Measurements from ENCODE around the gene TMEM150A.
"Not testable (repeated sequence)": the region's sequence is repeated elsewhere in the genome, so short reads cannot be mapped to it uniquely, and the experiment has no call there.

The TMEM150A gene

DNA sequence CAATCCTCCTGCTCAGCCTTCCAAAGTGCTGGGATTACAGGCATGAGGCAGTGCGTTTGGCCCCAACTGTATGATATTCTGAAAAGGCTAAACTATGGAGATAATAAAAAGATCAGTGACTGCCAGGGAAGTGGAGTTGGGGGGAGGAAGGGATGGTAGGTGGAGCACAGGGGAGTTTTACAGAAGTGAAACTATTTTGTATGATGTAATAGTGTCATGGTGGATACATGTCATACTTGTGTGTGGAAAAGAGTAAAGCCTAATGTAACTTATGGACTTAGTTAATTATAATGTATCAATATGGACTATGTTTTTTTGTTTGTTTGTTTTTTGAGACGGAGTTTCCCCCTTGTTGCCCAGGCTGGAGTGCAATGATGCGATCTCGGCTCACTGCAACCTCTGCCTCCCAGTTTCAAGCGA lies 38.3 kb downstream of the TMEM150A start:
- no peak for DNase-seq (ENCODE audit: low read depth)

DNA sequence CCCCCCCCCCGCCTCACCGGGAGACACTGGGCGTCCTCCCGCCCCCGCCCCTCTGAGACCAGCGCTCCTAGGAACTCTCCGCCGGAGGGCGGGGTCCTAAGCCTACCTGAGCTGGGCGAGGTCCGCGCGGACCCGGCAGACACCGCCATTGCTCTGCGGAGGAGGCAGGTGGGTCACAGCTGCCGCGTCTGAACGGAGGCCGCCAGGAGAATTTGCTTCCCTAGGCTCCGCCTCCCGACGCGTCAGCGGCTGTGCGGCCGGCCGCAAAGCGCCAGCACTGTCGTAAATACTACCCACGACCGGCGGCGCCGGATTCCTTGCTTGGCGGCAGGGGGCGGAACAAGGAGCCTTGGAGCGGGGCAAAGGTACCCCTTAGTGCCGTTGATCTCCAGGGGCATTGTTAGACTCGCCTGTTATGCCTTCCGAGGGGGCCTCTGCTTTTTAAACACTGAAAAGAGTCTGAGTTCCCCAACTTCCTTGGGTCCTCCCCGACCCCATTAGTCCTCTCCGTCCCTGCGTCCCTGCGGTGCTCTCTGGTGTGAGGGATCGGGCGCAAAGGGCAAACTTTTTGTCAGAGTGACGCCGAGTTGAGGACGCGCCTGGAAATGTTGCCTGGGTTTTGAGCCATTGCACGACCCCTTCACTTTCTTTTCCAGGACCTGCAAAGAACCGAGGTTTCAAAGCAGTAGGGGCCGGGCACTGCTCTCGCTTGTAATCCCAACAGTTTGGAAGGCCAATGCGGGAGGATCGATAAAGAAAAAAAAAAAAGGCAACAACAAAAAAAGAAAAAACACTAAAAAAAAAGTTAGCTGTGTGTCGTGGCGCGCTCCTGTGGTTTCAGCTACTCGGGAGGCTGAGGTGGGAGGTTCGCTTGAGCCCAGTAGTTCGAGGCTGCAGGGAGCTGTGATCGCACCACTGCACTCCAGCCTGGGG lies 41.0 kb downstream of the TMEM150A start, which contains the start of gene GGCX:
TSS of gene GGCX (minus strand) at position 214 of the 933 bp plus-strand sequence. CDS start at position 149, 65 bp downstream.
- no peak for DNase-seq (ENCODE audit: low read depth)

DNA sequence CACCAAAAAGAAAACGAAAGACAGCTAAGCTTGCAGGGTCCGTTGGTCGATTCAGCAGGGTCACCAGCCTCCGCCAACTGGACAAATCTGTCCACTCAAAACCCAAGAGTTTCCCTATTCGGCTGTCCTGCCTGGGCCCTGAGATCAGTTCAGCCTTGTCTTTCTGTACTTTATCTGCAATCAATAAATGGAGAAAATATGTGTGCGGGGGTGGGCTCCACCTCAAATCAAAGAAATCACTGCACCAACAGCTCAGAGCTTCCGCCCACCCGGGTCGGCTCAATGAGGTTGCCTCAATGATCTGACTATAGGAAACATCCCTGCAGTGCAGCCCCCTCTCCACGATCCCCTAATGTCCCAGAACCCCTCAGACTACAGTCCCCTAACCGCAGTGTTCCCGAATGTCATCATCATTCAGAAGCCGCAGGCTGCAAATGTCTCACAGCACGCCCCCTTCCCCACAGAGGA lies 41.7 kb downstream of the TMEM150A start:
- DNase-seq (ENCODE audit: low read depth): no peak

DNA sequence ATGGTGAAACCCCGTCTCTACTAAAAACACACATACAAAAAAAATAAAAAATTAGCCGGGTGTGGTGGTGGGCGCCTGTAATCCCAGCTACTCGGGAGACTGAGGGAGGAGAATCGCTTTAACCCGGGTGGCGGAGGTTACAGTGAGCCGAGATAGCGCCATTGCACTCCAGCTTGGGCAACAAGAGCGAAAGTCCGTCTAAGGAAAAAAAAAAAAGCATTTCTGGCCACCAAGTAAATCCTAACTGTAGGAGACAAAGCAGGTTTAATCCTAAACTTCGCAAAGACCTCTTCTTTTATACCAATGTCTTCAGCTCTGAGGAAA lies 42.1 kb downstream of the TMEM150A start:
- DNase-seq (ENCODE audit: low read depth): not testable (repeated sequence)

DNA sequence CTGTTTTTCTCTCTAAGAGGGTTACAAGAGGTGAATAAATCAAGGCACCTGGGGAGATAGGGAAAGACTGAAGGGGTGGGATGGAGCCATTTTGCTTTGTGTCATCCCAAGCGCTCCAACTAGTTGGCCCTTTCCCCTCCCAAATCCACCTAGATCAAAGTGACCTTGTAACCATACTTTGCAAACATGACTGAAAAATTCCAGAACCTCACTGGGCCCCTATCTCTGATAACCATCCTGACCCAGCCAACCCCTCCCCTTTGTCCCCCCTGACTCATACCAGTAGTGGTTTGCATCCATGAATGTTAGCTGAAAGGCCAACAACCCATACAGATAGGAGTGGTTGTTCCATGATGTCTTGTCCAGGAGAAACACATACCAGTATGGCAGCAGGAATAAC lies 44.3 kb downstream of the TMEM150A start:
- DNase-seq (ENCODE audit: low read depth): no peak

DNA sequence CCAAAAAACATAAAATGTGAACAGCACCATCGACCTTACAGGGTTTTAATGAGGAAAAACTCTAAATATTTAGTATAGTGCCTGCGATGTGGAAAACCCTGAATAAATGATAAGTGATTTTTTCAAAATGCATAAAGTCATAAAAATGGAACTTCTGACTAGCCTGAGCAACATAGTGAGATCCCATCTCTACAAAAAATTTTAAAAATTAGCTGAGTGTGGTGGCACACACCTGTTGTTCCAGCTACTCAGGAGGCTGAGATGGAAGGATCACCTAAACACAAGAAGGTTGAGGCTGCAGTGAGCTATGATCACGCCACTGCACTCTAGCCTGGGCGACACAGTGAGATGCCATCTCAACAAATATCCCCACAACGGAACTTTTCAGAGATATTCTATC lies 45.4 kb downstream of the TMEM150A start:
- DNase-seq (ENCODE audit: low read depth): no peak

DNA sequence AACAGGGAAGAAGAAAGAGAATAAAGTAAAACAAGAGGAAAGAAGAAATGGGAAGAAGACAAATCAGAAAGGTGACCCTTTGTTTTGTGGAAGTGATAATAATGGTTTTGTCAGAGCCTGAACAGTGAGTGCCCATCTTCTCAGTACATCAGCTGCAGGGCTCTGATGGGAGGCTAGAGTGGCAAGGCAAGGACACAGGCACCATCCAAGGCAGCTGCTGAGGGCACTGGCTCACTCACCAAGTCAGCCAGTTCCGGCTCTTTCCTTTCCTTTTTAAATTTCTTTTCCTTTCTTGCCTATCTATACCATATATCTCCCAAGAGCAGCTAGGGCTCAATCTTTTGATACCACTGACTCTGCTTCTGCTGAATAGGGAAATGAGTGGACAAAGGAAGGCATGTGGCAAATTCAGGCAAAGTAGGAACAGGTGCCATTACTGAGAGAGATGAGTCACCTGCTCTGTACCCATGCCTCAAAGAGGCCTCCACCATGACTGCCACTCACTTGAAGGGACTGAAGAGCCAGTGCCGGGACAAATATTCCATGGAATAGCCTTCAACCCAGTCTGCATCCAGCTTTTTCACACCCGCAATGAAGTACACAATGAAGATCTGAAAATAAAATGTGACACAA lies 47.4 kb downstream of the TMEM150A start:
- no peak for DNase-seq (ENCODE audit: low read depth)

DNA sequence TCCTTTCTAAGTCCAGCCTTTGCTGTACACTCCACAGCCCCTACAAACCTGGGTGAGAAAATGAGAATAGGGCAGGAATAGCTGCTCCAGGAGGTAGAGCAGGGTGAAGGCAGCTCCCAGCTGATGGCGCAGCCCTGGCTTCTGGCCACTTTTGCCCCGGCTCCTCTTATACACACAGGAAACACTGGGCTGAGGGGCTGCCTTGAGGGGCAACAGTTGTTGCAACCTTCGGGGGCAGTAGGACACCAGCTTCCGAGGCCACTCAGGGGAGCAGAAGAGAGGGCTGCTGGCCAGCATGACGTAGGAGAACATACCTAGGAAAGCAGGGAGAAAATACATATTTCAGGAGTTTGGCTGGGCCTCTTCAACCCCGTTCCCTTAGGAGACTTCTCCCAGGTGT lies 49.3 kb downstream of the TMEM150A start:
- no peak for DNase-seq (ENCODE audit: low read depth)

DNA sequence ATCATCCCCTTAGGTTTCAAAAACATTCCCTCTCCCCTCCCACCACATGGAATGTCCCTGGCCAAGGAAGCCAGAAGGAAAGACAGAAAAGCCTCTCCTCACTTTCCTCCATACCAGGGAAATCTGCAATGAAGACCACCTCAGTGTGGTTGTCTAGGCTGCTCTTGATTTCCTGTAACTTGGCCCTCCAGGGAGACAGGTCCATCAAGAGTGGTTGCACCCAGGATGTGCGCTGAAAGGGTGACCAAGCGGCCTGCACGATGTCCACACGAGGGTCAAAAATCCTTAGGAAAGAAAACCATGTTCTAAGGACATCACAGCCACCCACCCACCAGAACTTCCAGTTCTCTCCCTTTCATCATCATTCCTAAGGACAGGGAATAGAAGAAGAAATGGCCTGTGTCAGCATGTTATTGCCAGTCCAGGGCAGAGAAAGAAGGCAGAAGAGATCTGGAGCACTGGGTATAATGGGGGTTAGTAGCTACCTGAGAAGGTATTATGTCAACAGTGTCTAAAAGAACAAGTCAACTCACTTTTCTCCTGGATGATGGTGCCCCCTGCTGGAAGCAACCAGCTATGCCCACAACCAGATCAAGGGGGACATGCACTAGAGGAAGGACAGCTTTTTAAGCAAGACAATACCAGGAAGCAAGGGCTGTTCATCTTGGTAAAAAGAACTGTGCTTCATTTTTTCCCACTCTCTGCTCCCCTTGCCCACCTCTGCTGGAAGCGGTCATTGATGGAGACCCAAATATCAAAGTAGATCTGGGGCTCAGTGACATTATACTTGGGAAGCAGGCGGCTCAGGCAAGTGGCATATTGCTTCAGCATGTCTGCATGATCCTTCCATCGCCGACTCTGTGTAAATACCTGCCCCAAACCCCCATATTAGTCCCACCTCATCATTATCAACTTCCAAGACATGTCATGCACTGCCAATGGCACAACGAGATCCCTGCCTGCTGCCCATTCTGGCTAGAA lies 50.5 kb downstream of the TMEM150A start:
- no peak for DNase-seq (ENCODE audit: low read depth)

DNA sequence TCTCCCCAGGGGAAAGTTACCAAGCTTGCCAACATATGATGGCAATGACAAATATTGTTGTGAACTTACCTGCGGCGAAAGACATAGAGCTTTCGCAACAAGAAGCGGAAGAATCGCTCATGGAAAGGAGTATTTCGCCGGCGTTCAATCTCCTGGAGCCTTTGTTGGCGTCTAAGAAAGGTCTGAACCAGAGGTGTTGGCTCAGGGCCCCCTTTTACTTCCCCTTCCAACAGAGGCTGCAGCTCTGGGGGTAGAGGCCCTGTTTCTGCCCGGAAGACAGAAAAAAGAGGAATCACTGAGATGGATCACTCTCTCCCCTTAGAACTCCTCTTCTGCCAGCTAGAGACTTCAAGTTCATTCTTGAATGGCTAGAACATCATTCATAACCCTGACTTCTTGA lies 52.0 kb downstream of the TMEM150A start:
- no peak for DNase-seq (ENCODE audit: low read depth)

DNA sequence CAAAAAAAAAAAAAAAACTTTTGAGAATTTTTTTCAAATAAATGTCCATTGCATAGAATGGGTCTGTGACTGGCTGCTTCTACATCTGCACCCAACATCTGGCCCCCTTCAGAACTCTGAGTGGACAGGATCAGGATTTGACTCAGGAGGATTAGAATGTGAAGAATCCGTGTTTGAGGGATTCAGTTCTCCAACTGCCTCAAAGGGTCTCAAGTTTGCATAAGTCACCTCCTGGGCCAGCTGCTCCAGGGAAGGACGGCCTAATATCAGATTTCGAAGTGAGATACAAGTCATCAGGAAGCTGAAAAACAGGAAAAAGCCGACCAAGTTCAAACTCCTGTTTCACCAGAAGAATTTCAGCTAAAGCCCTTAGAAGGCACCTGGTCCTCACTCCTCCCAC lies 52.7 kb downstream of the TMEM150A start:
- DNase-seq (ENCODE audit: low read depth): peak; percentile 98

DNA sequence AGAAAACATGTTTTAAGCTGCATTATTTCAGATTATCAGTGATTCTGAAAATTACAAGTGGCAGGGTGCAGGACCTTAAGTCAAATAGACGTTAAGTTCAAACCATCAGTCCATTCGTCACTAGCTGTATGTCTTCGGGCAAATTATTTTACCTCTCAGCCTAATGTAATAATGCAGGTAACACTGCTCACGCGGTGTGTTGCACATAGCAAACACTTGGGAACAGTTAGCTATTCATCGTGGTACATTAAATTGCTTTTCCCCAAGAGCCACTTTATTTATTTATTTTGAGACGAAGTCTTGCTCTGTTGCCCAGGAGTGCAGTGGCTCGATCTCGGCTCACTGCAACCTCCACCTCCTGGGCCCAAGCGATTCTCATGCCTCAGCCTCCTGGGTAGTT lies 53.4 kb downstream of the TMEM150A start:
- DNase-seq (ENCODE audit: low read depth): no peak

DNA sequence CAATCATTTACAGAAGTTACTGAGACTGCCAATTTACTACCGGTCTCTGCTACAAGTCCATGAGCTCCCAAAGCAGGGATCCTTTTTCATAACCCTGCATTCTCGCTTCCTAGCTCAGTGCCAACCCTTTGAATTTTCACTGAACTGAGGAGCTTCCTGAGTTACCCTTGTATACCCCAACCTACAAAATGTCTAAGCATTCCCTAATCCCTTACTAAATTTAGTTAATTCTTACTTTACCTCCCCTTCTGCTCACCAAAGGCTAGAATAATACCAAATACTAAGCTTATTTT lies 53.9 kb downstream of the TMEM150A start:
- DNase-seq (ENCODE audit: low read depth): no peak

All from HS-5 (cell line).